Activated naive CD8-positive, alpha-beta T cell (primary cell): Measurements from ENCODE around the gene DNAJC5G.
"Not testable (repeated sequence)": the region's sequence is repeated elsewhere in the genome, so short reads cannot be mapped to it uniquely, and the experiment has no call there.

Source experiments
- H3K27ac Mint-ChIP-seq: one replicate; pipeline ENCODE4 v1.8.0; 2021; ENCODE audit warnings: mixed read lengths
- H3K27me3 Mint-ChIP-seq: one replicate; pipeline ENCODE4 v1.8.0; 2021; ENCODE audit warnings: mixed read lengths
- H3K36me3 Mint-ChIP-seq: one replicate; pipeline ENCODE4 v1.8.0; 2021; ENCODE audit warnings: mixed read lengths
- H3K4me1 Mint-ChIP-seq: one replicate; pipeline ENCODE4 v1.8.0; 2021; ENCODE audit warnings: low read depth, mixed read lengths
- H3K4me3 Mint-ChIP-seq: one replicate; pipeline ENCODE4 v1.8.0; 2021; ENCODE audit warnings: mild to moderate bottlenecking, mixed read lengths
- H3K9me3 Mint-ChIP-seq: one replicate; pipeline ENCODE4 v1.8.0; 2021; ENCODE audit warnings: low read depth, mixed read lengths

The DNAJC5G gene

DNA sequence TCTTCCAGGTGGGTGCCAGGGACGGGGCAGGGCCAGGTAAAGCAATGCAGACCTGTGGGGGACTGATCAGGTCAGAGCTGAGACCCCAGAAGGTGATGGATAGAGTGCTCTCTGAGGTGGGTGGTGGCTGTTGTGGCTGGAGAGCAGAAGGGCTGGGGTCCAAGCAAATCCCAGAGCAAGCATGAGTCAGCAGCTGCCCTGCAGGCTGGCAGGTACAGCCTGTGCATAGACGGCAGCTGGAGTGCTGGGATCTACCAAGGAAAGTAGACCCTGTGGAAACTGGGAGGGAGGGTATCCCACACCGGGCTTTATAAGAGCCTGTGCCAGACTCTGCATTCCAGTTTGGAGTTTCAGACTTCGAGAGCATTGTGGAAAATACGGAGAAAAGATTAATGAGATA is 7.7 kb downstream of the DNAJC5G start:
- H3K9me3 Mint-ChIP-seq, result no peaks in the 10 kb centered on the region
- peaks cover 2% of the 10 kb centered on the region for H3K36me3 Mint-ChIP-seq
- H3K27ac Mint-ChIP-seq, result peak overlapping the region; percentile 37
- no peak overlapping the region for H3K4me3 Mint-ChIP-seq
- peaks cover 7% of the 10 kb centered on the region for H3K27me3 Mint-ChIP-seq
- peaks cover 5% of the 10 kb centered on the region for H3K4me1 Mint-ChIP-seq

DNA sequence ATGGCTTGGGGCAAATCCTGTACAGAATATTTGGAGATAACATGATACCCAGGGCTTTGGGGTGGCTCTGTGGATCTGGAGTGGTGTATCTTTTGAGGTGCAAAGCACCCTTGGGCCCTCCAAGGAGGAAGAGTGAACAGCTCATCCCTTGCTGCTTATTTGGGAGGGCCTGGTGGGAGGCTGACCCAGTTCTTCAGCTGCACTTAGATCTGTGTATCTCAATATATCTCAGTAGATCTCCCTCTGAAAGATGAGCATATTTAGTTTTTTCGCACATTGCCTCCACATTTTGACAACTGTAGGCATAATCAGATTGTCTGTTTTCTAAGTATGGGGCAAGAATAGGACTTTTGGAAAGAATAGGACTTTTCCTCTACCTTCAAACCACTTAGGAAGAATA is 9.8 kb downstream of the DNAJC5G start:
- H3K36me3 Mint-ChIP-seq, result peaks cover 2% of the 10 kb centered on the region
- peaks cover 7% of the 10 kb centered on the region for H3K27me3 Mint-ChIP-seq
- no peak overlapping the region for H3K4me3 Mint-ChIP-seq
- H3K4me1 Mint-ChIP-seq, result peaks cover under 1% of the 10 kb centered on the region
- H3K27ac Mint-ChIP-seq, result no peak overlapping the region
- no peaks in the 10 kb centered on the region for H3K9me3 Mint-ChIP-seq

DNA sequence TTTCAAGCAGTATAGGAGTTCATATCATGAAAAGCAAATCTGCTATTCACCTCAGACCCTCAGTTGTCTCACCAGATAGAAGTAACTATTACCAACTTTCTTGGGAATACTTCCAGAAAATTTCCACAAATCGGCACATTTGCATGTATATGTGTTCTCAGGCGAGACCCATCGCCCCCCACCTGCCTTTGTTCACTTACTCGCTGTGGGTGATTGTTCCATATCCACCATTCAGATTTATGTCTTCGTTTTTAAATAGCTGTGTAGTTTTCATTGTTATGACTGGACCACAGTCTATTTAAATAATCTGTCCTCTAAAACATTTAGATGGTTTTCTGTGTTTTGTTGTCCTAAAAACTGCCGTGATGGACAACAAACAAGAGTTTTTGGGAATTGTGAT is 10.2 kb downstream of the DNAJC5G start:
- no peak overlapping the region for H3K4me3 Mint-ChIP-seq
- H3K4me1 Mint-ChIP-seq, result no peaks in the 10 kb centered on the region
- H3K36me3 Mint-ChIP-seq, result peaks cover 2% of the 10 kb centered on the region
- H3K27me3 Mint-ChIP-seq, result peaks cover 6% of the 10 kb centered on the region
- H3K27ac Mint-ChIP-seq, result no peak overlapping the region
- no peaks in the 10 kb centered on the region for H3K9me3 Mint-ChIP-seq

DNA sequence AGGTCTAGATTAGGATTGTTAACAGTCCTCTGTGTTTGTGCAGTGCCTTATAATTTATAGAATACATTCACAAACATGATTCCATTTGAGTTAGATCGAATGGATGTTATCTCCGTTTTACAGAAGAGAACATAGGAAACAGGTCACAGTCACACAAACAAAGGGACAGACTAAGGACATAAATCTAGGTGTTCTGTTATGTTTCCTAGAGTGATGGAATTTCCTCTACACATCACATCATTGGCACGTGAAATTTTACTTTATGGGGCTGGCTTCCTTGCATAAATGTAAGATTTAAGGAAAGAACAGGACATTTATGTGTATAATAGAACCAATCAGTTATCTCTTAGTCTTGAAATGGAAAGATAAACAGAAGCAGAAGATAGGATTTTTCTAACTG is 13.4 kb downstream of the DNAJC5G start:
- Mint-ChIP-seq H3K27ac (no peak overlapping the region), H3K9me3 (no peaks in the 10 kb centered on the region), H3K27me3 (peaks cover 3% of the 10 kb centered on the region), H3K4me1 (no peaks in the 10 kb centered on the region), H3K4me3 (no peak overlapping the region), H3K36me3 (peaks cover 2% of the 10 kb centered on the region)

DNA sequence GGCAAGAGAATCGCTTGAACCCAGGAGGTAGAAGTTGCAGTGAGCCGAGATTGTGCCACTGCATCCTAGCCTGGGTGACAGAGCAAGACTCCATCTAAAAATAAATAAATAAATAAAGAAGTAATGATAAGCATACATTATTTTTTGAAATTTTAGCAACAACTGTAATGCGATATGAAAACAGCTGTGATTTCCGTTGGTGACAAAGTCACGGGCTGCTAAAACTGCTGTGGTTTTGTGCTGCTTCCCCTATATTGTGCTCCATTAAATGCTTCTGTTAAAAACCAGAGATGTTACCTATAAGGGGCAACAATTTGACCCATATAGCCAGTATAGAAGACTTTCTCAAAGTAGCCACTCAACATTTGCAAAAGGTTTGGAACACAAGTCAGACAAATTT is 15.3 kb downstream of the DNAJC5G start:
- no peaks in the 10 kb centered on the region for H3K9me3 Mint-ChIP-seq
- no peak overlapping the region for H3K4me3 Mint-ChIP-seq
- no peaks in the 10 kb centered on the region for H3K36me3 Mint-ChIP-seq
- no peaks in the 10 kb centered on the region for H3K4me1 Mint-ChIP-seq
- no peak overlapping the region for H3K27ac Mint-ChIP-seq
- peaks cover 3% of the 10 kb centered on the region for H3K27me3 Mint-ChIP-seq

DNA sequence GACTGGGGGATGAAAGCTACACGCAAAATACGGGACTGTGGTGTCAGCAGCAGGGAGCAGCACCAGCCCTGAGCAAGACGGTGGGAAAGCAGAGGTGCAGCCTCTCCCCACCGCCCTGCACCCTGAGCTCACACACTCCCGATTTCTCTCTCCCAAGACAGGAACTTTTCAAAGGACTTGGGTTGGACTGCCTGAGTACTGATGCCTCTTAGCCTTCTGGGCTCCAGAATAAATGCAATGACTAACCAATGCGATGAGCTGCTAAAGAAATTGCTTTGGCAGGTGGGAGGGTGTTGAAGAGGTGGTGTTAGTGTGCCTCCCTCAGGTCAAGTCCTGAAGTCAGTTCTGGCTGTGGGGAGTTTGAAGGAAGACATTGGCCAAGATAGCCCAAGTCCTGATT is 16.6 kb downstream of the DNAJC5G start:
- H3K4me1 Mint-ChIP-seq, result no peaks in the 10 kb centered on the region
- H3K9me3 Mint-ChIP-seq, result no peaks in the 10 kb centered on the region
- no peak overlapping the region for H3K4me3 Mint-ChIP-seq
- no peaks in the 10 kb centered on the region for H3K36me3 Mint-ChIP-seq
- no peak overlapping the region for H3K27ac Mint-ChIP-seq
- H3K27me3 Mint-ChIP-seq, result peaks cover 3% of the 10 kb centered on the region

DNA sequence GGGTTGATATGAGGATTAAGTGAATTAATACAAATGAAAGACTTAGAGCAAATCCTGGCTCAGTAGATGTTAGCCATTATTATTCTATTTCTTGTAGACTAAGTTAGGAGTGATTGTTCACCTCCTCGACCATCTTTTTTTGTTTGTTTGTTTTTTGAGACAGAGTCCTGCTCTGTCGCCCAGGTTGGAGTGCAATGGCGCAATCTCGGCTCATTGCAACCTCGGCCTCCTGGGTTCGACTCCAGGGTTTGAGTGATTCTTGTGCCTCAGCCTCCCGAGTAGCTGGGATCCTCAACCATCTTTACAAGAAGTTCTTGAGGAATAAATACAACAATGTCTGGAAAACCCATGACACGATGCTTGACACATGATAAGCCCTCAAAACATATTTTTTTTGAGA is 19.7 kb downstream of the DNAJC5G start:
- Mint-ChIP-seq H3K27me3 (no peaks in the 10 kb centered on the region), H3K36me3 (no peaks in the 10 kb centered on the region)

DNA sequence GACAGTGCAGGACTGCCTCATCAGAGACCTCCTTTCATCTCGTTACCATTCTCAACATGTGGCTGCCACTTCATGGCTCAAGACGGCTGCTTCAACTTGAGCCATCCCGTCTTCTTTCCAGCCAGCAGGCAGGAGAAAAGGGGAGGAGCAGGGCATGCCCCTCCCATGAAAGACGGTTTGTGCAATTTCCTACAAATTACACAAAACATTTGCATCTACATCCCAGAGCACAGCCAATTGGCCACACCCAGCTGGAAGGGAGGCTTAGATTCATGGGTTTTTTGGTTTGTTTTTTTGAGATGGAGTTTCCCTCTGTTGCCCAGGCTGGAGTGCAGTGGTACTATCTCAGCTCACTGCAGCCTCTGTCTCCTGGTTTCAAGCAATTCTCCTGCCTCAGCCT is 21.2 kb downstream of the DNAJC5G start:
- no peaks in the 10 kb centered on the region for H3K27me3 Mint-ChIP-seq
- H3K36me3 Mint-ChIP-seq, result no peaks in the 10 kb centered on the region
- no peak overlapping the region for H3K4me3 Mint-ChIP-seq
- no peaks in the 10 kb centered on the region for H3K4me1 Mint-ChIP-seq
- H3K27ac Mint-ChIP-seq, result no peak overlapping the region
- H3K9me3 Mint-ChIP-seq, result no peaks in the 10 kb centered on the region

More for the DNA sequence above, 19.7 kb downstream of the DNAJC5G start:
- no peak overlapping the region for H3K27ac Mint-ChIP-seq
- H3K9me3 Mint-ChIP-seq, result no peaks in the 10 kb centered on the region
- H3K4me1 Mint-ChIP-seq, result no peaks in the 10 kb centered on the region
- H3K4me3 Mint-ChIP-seq, result no peak overlapping the region

DNA sequence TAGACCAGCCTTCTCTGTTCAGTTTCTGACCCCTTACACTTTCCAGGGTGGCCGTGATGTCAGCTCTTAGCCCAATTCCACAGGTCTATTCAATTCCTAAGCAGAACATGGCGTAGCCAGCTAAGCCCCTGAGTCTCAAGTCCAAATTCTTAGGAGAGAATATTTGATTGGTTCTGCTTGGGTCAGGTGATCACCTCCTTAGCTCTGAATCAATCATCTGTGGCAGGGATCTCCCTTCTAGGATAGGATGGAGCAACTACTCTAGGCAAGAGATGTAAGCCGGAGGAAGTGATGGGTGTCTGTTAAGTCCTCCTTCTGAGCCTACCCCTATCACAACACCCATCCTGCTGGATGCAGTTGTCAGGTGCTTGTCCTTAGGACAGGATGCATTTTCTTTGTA is 22.0 kb downstream of the DNAJC5G start:
- Mint-ChIP-seq H3K4me3 (no peak overlapping the region), H3K9me3 (no peaks in the 10 kb centered on the region), H3K4me1 (no peaks in the 10 kb centered on the region), H3K36me3 (no peaks in the 10 kb centered on the region), H3K27ac (no peak overlapping the region), H3K27me3 (no peaks in the 10 kb centered on the region)

DNA sequence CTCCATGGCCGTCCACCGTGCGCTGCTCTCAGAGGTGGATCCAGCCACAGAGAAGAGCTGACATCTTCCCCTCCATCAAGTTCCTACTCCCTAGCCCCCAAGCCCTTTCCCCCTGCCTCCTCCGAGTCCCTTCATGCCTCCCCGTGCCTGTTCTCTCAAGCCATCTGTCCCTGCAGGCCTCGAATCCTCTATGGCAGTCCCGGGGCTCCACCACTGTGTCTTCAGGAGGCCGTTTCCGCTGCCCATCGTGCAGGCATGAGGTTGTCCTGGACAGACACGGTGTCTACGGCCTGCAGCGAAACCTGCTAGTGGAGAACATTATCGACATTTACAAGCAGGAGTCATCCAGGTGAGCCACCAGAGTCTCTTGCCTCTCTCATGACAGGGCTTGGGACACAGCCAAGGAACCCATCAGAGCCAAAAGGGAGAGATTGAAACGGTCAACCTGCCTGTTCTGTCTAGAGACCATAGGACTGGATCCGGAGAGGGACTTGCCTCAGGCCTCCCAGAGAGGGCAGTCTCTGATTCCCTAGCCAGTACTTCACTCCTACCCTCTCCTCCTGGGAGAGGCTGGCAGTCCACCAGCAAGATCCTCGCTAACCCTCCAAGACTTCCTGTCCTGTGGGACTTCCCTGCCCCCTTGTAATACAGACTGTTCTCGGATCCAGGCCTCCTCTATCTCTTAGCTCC is 23.3 kb downstream of the DNAJC5G start:
- Mint-ChIP-seq H3K4me1 (peaks cover 5% of the 10 kb centered on the region), H3K4me3 (no peak overlapping the region), H3K36me3 (no peaks in the 10 kb centered on the region), H3K27me3 (no peaks in the 10 kb centered on the region), H3K27ac (no peak overlapping the region), H3K9me3 (no peaks in the 10 kb centered on the region)

DNA sequence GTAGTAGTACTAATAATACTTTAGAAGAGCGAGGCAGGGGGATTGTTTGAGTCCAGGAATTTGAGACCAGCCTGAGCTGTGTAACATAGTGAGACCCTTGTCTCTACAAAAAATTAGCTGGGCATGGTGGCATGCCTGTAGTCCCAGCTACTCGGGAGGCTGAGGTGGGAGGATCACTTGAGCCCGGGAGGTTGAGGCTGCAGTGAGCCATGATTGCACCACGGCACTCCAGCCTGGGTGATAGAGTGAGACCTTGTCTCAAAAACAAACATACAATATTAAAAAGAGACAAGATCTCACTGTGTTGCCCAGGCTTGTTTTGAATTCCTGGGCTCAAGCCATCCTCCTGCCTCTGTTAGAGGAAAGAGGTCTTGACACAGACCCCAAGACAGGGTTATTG is 25.4 kb downstream of the DNAJC5G start:
- H3K27me3 Mint-ChIP-seq, H3K4me3 Mint-ChIP-seq, H3K4me1 Mint-ChIP-seq, H3K36me3 Mint-ChIP-seq, H3K27ac Mint-ChIP-seq, H3K9me3 Mint-ChIP-seq: not testable (repeated sequence)

DNA sequence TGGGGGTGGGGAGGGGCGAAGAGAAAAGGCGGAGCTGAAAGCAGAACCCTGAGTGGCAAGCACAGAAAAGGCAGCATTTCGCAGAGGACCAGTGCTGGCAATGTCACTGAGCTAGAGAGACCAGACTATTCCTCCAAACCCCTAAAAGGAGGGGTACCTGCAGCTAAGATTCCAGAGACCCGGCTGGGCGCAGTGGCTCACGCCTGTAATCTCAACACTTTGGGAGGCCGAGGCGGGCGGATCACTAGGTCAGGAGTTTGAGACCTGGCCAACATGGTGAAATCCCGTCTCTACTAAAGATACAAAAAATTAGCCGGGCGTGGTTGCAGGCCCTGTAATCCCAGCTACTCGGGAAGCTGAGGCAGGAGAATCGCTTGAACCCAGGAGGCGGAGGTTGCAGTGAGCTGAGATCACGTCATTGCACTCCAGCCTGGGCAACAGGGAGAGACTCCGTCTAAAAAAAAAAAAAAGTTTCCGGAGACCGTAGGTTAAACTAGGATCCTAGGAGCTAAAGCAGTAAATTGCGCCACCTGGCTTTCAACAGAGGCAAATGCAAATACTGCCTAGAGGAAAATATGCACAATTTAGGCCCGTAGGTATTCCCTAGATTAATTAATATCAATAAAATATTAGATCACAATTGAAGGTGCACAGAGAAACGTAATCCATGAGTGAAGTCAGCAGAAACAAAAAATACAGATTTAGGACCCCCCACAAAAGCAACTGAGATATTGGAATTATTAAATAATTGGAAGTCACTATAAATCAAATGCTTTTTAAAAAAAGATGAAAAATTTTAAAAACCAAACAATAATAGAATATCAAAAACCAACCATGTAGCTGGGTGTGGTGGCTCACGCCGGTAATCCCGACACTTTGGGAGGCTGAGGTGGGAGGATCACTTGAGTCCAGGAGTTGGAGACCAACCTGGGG is 28.1 kb downstream of the DNAJC5G start:
- peak overlapping the region; percentile 69 for H3K4me3 Mint-ChIP-seq
- no peak overlapping the region for H3K27ac Mint-ChIP-seq
- no peaks in the 10 kb centered on the region for H3K9me3 Mint-ChIP-seq
- no peaks in the 10 kb centered on the region for H3K36me3 Mint-ChIP-seq
- peaks cover 4% of the 10 kb centered on the region for H3K27me3 Mint-ChIP-seq
- H3K4me1 Mint-ChIP-seq, result peaks cover 9% of the 10 kb centered on the region

DNA sequence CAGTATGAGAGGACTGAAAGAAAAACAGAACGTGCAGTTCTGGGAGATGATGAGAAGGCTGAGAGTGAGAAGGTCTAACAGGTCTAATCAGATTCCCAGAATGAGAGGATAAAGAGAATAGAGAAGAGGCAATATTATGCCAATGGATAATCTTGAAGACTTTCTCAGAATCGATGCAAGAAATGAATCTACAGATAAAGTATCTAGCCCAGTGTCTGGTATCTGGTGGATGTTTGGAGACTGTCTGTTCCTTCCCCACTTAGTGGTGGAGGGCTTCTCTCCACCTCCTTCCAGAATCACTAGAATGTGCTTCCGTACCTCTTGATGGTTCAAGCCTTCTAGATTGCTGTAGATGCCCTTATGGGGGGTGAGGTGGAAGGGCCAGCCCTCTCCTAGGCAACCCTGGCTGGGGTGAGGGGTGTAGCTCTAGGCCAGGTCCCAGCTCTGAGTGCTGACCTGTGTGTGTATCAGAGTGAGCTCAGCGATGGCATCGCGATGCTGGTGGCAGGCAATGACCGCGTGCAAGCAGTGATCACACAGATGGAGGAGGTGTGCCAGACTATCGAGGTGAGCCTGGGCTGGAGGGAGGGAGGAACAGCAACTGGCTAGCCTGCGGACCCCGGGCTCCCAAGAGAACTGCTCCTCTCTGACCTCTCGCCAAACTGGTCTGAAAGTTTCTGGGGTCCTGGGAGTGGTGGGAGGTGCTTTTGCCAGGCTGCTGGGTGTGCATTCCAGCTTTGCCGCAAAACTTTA is 29.4 kb downstream of the DNAJC5G start:
- Mint-ChIP-seq H3K9me3 (no peaks in the 10 kb centered on the region), H3K36me3 (peaks cover 5% of the 10 kb centered on the region), H3K4me1 (peaks cover 9% of the 10 kb centered on the region), H3K27me3 (peaks cover 4% of the 10 kb centered on the region), H3K27ac (no peak overlapping the region), H3K4me3 (no peak overlapping the region)

DNA sequence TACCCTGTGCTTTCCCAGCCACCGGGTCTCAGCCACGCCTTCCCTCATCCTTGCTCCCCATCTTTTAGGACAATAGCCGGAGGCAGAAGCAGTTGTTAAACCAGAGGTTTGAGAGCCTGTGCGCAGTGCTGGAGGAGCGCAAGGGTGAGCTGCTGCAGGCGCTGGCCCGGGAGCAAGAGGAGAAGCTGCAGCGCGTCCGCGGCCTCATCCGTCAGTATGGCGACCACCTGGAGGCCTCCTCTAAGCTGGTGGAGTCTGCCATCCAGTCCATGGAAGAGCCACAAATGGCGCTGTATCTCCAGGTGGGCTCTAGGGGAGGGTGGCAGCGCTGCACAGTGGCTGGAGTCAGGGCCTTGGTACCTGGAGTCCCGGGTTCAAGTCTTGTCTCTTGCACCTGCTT is 30.3 kb downstream of the DNAJC5G start:
- H3K36me3 Mint-ChIP-seq, result peaks cover 7% of the 10 kb centered on the region
- peaks cover 4% of the 10 kb centered on the region for H3K27me3 Mint-ChIP-seq
- peaks cover 9% of the 10 kb centered on the region for H3K4me1 Mint-ChIP-seq
- no peaks in the 10 kb centered on the region for H3K9me3 Mint-ChIP-seq
- no peak overlapping the region for H3K27ac Mint-ChIP-seq
- H3K4me3 Mint-ChIP-seq, result no peak overlapping the region

DNA sequence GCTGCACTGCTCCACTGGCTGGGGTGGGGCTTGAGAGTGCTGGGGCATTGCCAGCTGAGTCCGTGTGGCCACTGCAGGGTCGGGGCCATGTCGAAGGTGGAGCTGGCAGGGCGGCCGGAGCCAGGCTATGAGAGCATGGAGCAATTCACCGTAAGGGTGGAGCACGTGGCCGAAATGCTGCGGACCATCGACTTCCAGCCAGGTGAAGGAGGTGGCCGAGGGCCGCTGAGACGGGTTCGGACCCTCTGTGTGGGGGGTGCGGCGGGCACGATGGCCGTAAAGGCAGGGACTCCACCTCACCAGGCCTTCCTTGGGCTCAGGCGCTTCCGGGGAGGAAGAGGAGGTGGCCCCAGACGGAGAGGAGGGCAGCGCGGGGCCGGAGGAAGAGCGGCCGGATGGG is 30.9 kb downstream of the DNAJC5G start:
- Mint-ChIP-seq H3K36me3 (peaks cover 7% of the 10 kb centered on the region), H3K9me3 (no peaks in the 10 kb centered on the region), H3K4me1 (peaks cover 9% of the 10 kb centered on the region), H3K4me3 (peak overlapping the region; percentile 47), H3K27ac (no peak overlapping the region), H3K27me3 (peaks cover 4% of the 10 kb centered on the region)
